HG03064 (cell line): ENCODE data around the gene UGT1A7.
"Not testable (repeated sequence)": the region's sequence is repeated elsewhere in the genome, so short reads cannot be mapped to it uniquely, and the experiment has no call there.

Source experiments
- ATAC-seq: cut with Tn5 transposase; IDR thresholded peaks from one replicate; pipeline ENCODE4 v1.9.1; 2021; ENCODE audit warnings: low read depth; ENCODE audit not compliant: unreplicated experiment

Gene UGT1A7

GRCh38 chr2:233711312-233712008 lies 29.8 kb downstream of the UGT1A7 start:
- no peak for ATAC-seq

- no peak for ATAC-seq
These were observed 31.0 kb downstream of the UGT1A7 start, which contains the start of gene UGT1A5 for GRCh38 chr2:233712611-233713261. Gene UGT1A5 (plus strand): TSS chr2:233712907. CDS start chr2:233712992, 85 bp downstream.

DNA sequence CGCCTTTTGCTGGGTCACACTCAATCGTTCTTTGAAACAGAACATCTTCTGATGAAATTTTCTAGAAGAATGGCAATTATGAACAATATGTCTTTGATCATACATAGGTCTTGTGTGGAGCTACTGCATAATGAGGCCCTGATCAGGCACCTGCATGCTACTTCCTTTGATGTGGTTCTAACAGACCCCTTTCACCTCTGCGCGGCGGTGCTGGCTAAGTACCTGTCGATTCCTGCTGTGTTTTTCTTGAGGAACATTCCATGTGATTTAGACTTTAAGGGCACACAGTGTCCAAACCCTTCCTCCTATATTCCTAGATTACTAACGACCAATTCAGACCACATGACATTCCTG lies 31.5 kb downstream of the UGT1A7 start:
- no peak for ATAC-seq

DNA sequence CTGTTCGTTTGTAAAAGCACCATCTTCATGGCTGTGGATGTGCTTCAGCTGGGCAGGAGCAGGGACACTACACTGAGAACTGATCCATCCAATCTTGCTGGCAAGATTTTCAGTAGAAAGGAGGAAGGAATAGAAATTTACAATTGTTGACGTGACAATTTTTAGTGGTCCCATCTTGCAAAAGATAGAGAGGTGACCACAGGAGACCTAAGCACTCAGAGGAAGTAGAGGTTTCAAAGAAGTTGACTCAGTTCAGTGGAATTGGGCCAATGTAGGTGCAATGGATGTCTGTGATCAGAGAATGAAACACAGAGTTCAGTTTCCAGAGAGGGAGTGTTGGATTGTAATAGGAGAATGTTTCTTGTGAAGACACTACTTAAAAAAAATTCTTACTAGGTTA lies 32.4 kb downstream of the UGT1A7 start:
- ATAC-seq = no peak

GRCh38 chr2:233718552-233718951 lies 36.9 kb downstream of the UGT1A7 start, which contains the start of gene UGT1A4:
Gene UGT1A4 (plus strand): TSS chr2:233718736. CDS start chr2:233718821, 85 bp downstream.
- ATAC-seq = no peak

DNA sequence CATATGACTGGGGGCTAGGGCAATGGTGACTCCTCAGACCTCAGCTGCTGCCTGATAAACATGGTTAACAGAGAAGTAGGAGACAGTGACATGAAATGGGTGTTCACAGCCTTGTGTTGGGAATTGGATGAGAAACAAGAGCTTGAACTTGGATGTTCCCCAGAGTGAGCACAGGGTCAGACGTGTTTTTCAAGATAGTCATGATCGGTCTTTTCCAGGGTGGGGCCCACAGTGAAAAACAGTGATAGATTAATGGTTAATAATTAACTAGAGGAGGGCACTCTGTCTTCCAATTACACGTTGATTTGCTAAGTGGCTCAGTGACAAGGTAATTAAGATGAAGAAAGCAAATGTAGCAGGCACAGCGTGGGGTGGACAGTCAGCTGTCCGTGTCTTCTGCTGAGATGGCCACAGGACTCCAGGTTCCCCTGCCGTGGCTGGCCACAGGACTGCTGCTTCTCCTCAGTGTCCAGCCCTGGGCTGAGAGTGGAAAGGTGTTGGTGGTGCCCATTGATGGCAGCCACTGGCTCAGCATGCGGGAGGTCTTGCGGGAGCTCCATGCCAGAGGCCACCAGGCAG lies 47.1 kb downstream of the UGT1A7 start, which contains the start of gene UGT1A3:
TSS of gene UGT1A3 (plus strand) at position 320 of the 579 bp plus-strand sequence. CDS start at position 405, 85 bp downstream.
- ATAC-seq = no peak

GRCh38 chr2:233736868-233737653 lies 55.4 kb downstream of the UGT1A7 start:
- not testable (repeated sequence) for ATAC-seq

GRCh38 chr2:233740870-233741269 lies 59.2 kb downstream of the UGT1A7 start:
- ATAC-seq = no peak

- ATAC-seq = no peak
These were observed 62.0 kb downstream of the UGT1A7 start for GRCh38 chr2:233743464-233744259.

- ATAC-seq = no peak
These were observed 63.5 kb downstream of the UGT1A7 start for GRCh38 chr2:233745073-233745755.

DNA sequence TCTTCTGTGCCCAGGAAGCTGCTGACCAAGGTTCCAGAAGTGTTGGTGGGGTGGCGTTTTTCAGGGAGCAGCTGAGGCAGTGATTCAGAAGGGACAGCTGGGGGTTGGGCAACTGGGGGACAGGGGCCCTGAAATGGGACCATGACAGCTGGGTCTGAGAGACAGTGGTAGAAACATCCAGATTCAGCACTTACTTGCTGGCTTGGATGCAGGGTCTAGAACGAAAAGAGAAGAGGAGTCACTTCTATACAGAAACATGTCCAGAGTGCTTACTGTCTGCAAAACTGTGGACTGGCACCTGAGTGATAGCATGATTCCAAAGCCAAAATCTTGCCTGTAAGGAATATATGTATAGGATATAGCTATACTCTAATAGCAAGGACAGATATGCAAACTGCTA lies 64.1 kb downstream of the UGT1A7 start:
- ATAC-seq = not testable (repeated sequence)

GRCh38 chr2:233746475-233747282 lies 65.0 kb downstream of the UGT1A7 start:
- ATAC-seq = no peak

DNA sequence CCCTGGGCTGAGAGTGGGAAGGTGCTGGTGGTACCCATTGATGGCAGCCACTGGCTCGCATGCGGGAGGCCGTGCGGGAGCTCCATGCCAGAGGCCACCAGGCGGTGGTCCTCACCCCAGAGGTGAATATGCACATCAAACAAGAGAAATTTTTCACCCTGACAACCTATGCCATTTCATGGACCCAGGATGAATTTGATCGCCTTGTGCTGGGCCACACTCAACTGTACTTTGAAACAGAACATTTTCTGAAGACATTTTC lies 65.5 kb downstream of the UGT1A7 start:
- no peak for ATAC-seq

DNA sequence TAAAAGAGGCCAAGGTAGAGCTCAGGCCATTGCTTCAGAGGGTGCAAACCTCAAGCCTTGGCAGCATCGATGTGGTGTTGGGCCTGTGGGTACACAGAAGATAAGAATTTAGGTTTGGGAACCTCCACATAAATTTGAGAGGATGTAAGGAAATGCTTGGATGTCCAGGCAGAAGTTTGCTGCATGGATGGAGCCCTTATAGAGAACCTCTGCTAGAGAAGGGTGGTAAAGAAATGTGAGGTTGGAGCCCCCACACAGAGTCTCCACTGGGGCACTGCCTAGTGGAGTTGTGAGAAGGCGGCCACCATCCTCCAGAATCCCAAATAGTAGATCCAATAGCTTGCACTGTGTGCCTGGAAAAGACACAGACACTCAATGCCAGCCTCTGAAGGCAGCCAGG lies 69.0 kb downstream of the UGT1A7 start:
- not testable (repeated sequence) for ATAC-seq

GRCh38 chr2:233751212-233752009 lies 69.7 kb downstream of the UGT1A7 start:
- ATAC-seq = not testable (repeated sequence)

- ATAC-seq = no peak
These were observed 73.3 kb downstream of the UGT1A7 start for GRCh38 chr2:233754872-233755611.

DNA sequence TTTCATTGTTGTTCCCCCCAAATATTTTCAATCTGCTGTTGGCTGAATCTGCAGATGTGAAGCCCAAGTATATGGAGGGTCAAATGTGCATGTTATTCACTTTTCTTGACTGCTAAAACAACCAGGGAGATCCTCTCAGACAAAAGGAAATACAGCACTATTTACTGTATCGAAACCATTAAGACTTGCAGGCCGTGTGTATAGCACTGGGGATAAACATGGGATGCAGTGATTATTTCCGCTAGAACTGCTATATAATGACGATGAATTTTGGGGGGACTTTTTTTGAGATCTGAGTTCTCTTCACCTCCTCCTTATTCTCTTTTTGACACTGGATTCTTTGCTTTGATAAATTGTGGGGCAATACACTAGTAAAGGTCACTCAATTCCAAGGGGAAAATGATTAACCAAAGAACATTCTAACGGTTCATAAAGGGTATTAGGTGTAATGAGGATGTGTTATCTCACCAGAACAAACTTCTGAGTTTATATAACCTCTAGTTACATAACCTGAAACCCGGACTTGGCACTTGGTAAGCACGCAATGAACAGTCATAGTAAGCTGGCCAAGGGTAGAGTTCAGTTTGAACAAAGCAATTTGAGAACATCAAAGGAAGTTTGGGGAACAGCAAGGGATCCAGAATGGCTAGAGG lies 74.9 kb downstream of the UGT1A7 start:
- no peak for ATAC-seq
